Endothelial cell of umbilical vein (primary cell): ENCODE data around the gene USH1G. TPM values are rescaled to one million over a fixed set of nuclear protein-coding genes. Genes with fewer than 3 reads are reported as not detected.

ENCODE experiments used
- BruUV-seq: library from RNA; stranded (reverse); fragments of 400-500 nt; replicated peaks from 2 replicates; lab custom pipeline; 2021; lab: Mats Ljungman, UMichigan
- CTCF ChIA-PET: fragments of 300-600, 350-600 bp; sonication (Branson Sonifier 250); formaldehyde crosslinking; loops from one replicate; lab custom pipeline; 2021; ENCODE audit warnings: antibody characterized with exemption, inconsistent platforms; lab: Charles Lee
- POLR2A ChIA-PET: fragments of 300-600, 350-600 bp; sonication (Branson Sonifier 250); formaldehyde crosslinking; loops from one replicate; lab custom pipeline; 2021; ENCODE audit warnings: antibody characterized with exemption, inconsistent platforms; lab: Charles Lee
- DNase-seq: peaks from one replicate; pipeline ENCODE4 v3.0.0-alpha.2; 2011; ENCODE audit warnings: low read depth, low spot score
- FAIRE-seq: peaks from 2 replicates; lab custom pipeline; 2011; peaks lifted over from hg19 to GRCh38; lab: Jason Lieb, UNC
- H2AFZ ChIP-seq: 2 replicates; pipeline ENCODE4 v1.6.0; 2012; ENCODE audit warnings: low read depth, low read length, control low read depth, inconsistent platforms
- H3K27ac ChIP-seq: 2 replicates; pipeline ENCODE4 v1.5.1; 2011; ENCODE audit warnings: low read depth, mild to moderate bottlenecking, control low read depth, low read length, moderate library complexity; ENCODE audit not compliant: insufficient read depth
- H3K27me3 ChIP-seq, 2 experiments: 2 replicates each; pipeline versions ENCODE4 v1.6.0 to v1.6.1; 2011; ENCODE audit warnings: low read length in 2 of 2, mixed read lengths in 1 of 2; ENCODE audit not compliant: control insufficient read depth in 2 of 2, insufficient read depth in 2 of 2
- H3K36me3 ChIP-seq, 2 experiments: 2 replicates in 1 of 2; 3 replicates in 1 of 2; pipeline ENCODE4 v1.5.1; 2011; ENCODE audit warnings: low read length in 2 of 2, mild to moderate bottlenecking in 1 of 2, moderate library complexity in 1 of 2; ENCODE audit not compliant: control insufficient read depth in 2 of 2, insufficient read depth in 2 of 2; ENCODE audit errors: extremely low read depth in 1 of 2
- H3K4me1 ChIP-seq: 3 replicates; pipeline ENCODE4 v1.5.1; 2011; ENCODE audit warnings: mild to moderate bottlenecking, low read length; ENCODE audit not compliant: control insufficient read depth, insufficient read depth; ENCODE audit errors: extremely low read depth
- H3K4me2 ChIP-seq: 2 replicates; pipeline ENCODE4 v1.6.1; 2011; ENCODE audit warnings: low read length, control low read depth, mixed read lengths; ENCODE audit not compliant: insufficient read depth
- H3K4me3 ChIP-seq, 3 experiments: fragments of 200-600 bp in 1 of 3; sonication (generic), shearing (Covaris generic) in 1 of 3; replicated peaks in 1 of 3; 2 replicates each; pipeline ENCODE4 v1.5.1; 2011 to 2016; ENCODE audit warnings: control low read depth in 3 of 3, low read length in 3 of 3, mild to moderate bottlenecking in 2 of 3, inconsistent platforms in 1 of 3, low read depth in 1 of 3, moderate library complexity in 1 of 3; ENCODE audit not compliant: insufficient read depth in 1 of 3
- H3K79me2 ChIP-seq: 2 replicates; pipeline ENCODE4 v1.6.0; 2012; ENCODE audit warnings: low read length, inconsistent platforms; ENCODE audit not compliant: control insufficient read depth, insufficient read depth
- H3K9ac ChIP-seq: replicated peaks from 2 replicates; pipeline ENCODE3; 2011; ENCODE audit warnings: low read length, control low read depth; ENCODE audit not compliant: insufficient read depth; ENCODE audit errors: extremely low read depth
- H3K9me1 ChIP-seq: replicated peaks from 3 replicates; pipeline ENCODE4 v1.6.0; 2011; ENCODE audit warnings: mild to moderate bottlenecking, low read length; ENCODE audit not compliant: control insufficient read depth, insufficient read depth; ENCODE audit errors: extremely low read depth
- H3K9me3 ChIP-seq: replicated peaks from 2 replicates; pipeline ENCODE4 v1.5.1; 2012; ENCODE audit warnings: low read length, inconsistent platforms; ENCODE audit not compliant: control insufficient read depth, insufficient read depth
- H4K20me1 ChIP-seq: replicated peaks from 2 replicates; pipeline ENCODE3; 2011; ENCODE audit warnings: mild to moderate bottlenecking, low read length; ENCODE audit not compliant: control insufficient read depth, insufficient read depth; ENCODE audit errors: extremely low read depth
- EZH2 ChIP-seq: IDR thresholded peaks from 2 replicates; pipeline ENCODE4 v1.6.1; 2012; ENCODE audit warnings: borderline replicate concordance, low read depth, mild to moderate bottlenecking, moderate library complexity, low read length, inconsistent platforms; ENCODE audit not compliant: severe bottlenecking
- FOS ChIP-seq: IDR thresholded peaks from 2 replicates; pipeline ENCODE4 v1.6.1; 2011; ENCODE audit warnings: mild to moderate bottlenecking, low read length, moderate library complexity, borderline replicate concordance; ENCODE audit not compliant: insufficient read depth
- GATA2 ChIP-seq: IDR thresholded peaks from 2 replicates; pipeline ENCODE4 v1.7.0; 2011; ENCODE audit warnings: low read depth, mild to moderate bottlenecking, moderate library complexity, mixed read lengths, low read length; ENCODE audit not compliant: insufficient read length, insufficient read depth
- JUN ChIP-seq: IDR thresholded peaks from 2 replicates; pipeline ENCODE4 v1.6.1; 2011; ENCODE audit warnings: borderline replicate concordance, low read depth; ENCODE audit not compliant: insufficient read length, insufficient read depth
- MAX ChIP-seq: IDR thresholded peaks from 2 replicates; pipeline ENCODE4 v1.6.1; 2011; ENCODE audit not compliant: insufficient read depth, insufficient read length
- MYC ChIP-seq: IDR thresholded peaks from one replicate; pipeline ENCODE4 v1.6.1; 2011; ENCODE audit warnings: mild to moderate bottlenecking, low read depth, low read length
- POLR2AphosphoS5 ChIP-seq: IDR thresholded peaks from 2 replicates; pipeline ENCODE4 v1.6.1; 2012; ENCODE audit warnings: low read depth, mild to moderate bottlenecking, control low read depth, low read length, moderate library complexity; ENCODE audit not compliant: insufficient read depth
- dilution Hi-C: fragments of 300-500 bp; cut with MboI; formaldehyde crosslinking; loops from one replicate; pipeline ENCODE4 v1.15.0; 2019; ENCODE audit warnings: low sequenced_read_pairs; ENCODE audit not compliant: extremely low pct_ligation_motif_present
- intact Hi-C: fragments of 100-400 bp; cut with micrococcal nuclease; formaldehyde crosslinking; loops from one replicate; pipeline ENCODE4 v1.10.0; 2022
- polyA plus RNA-seq, 4 experiments: library from polyadenylated mRNA; depleted of rRNA in 3 of 4; stranded (reverse) in 3 of 4; unstranded in 1 of 4; fragments of >200 nt; gene quantifications; 2 replicates each; pipeline versions ENCODE4 v1.2.1 to v1.2.3, GENCODE V29; 2011 to 2012; ENCODE audit warnings: missing spikeins in 1 of 4
- total RNA-seq: library from RNA; stranded (reverse); gene quantifications from 2 replicates; pipeline ENCODE4 v1.2.3, GENCODE V29; 2021

The USH1G gene
- total and polyA plus RNA-seq, 2 donors (not counting 3 experiments of a cell fraction or from before 2014, with no cell fraction given), result not detected

GRCh38 chr17:74878658-74879057 lies 44.4 kb downstream of the USH1G start:
- Histone ChIP-seq H3K36me3 (no peaks in the 10 kb centered on the region), H4K20me1 (no peaks in the 10 kb centered on the region), H3K27ac (no peak overlapping the region), H3K4me2 (no peak overlapping the region), H3K4me1 (peaks cover 5% of the 10 kb centered on the region), H3K4me3 (no peak overlapping the region), H2AFZ (no peak overlapping the region), H3K9me3 (no peaks in the 10 kb centered on the region), H3K9me1 (no peaks in the 10 kb centered on the region), H3K9ac (no peak overlapping the region), H3K27me3 (no peaks in the 10 kb centered on the region), H3K79me2 (no peaks in the 10 kb centered on the region)
- POLR2A ChIA-PET, result no interaction called here
- no peak for DNase-seq
- no peak for FAIRE-seq
- dilution Hi-C loops, result no loop called here
- intact Hi-C loops, result no loop called here
- TF ChIP-seq MAX (no peak), MYC (no peak), EZH2 (no peak), JUN (no peak), FOS (no peak), POLR2AphosphoS5 (no peak), GATA2 (no peak)
- BruUV-seq, result no TSS peak
- CTCF ChIA-PET, result no interaction called here
